ENCODE measurements around the gene ASPA. TPM values are rescaled to one million over a fixed set of nuclear protein-coding genes. Genes with fewer than 3 reads are reported as not detected.

The ASPA gene
- total and polyA plus RNA-seq, 2 of the 13 experiments (the other 11 are each of a cell fraction or from before 2014, with no cell fraction given): not detected

DNA sequence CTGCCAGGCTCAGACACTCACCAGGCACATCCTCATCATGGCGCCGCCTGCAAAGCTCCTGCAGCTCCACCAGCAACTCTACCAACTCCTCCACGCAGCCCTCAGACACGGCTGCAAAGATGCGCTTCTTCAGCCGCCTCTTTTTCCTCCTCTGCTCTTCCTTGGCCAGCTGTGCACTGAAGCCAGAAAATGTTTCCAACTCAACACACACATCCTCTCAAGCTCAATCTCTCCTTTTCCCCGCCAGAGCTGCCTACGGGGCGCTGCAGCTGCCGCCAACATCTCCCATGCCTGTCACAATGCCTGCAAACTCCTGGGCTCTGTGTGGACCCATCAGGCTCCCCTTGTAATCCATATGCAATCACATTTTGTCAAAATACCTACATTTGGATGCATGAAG lies 67.7 kb downstream of the ASPA start:
- Histone ChIP-seq H3K36me3 (replicated peaks in 1 of 2; ENCODE audit: control insufficient read depth in 1 of 2, insufficient read depth in 2 of 2, low read length in 2 of 2) (no peaks in the 10 kb centered on the region), H3K27me3 (ENCODE audit: control insufficient read depth in 1 of 2, insufficient read depth in 2 of 2, low read length in 2 of 2) (no peaks in the 10 kb centered on the region; a peak in 1 of 5 replicates), H3K9me3 (ENCODE audit: low read length) (no peaks in the 10 kb centered on the region), H2AFZ (ENCODE audit: low read length) (no peak overlapping the region), H3K9ac (ENCODE audit: insufficient read depth, low read depth, low read length) (no peak overlapping the region), H3K4me3 (replicated peaks in 1 of 3; ENCODE audit: insufficient read depth in 1 of 3, low read depth in 2 of 3, low read length in 3 of 3) (no peak overlapping the region), H3K79me2 (ENCODE audit: insufficient read depth, low read length) (no peaks in the 10 kb centered on the region), H3K27ac (ENCODE audit: extremely low read length, insufficient read depth, low read length) (no peak overlapping the region), H4K20me1 (ENCODE audit: insufficient read depth, low read length) (no peaks in the 10 kb centered on the region), H3K4me1 (ENCODE audit: insufficient read depth, low read length) (peaks cover 47% of the 10 kb centered on the region), H3K4me2 (ENCODE audit: low read depth, low read length) (no peak overlapping the region)
- DNase-seq (ENCODE audit: low spot score) (no peak), FAIRE-seq (no peak), ATAC-seq (no peak)
- intact Hi-C loops (cut with micrococcal nuclease; ENCODE audit: unreplicated experiment): no loop called here
- in situ Hi-C loops (cut with HindIII; ENCODE audit: extremely low pct_ligation_motif_present, low pct_unique_long_range_greater_than_20kb): no loop called here
- POLR2A ChIA-PET: no interaction called here
- 76% methylated on average over 10 of the region's 10 CpGs for WGBS (ENCODE audit: low lambda C conversion rate)
- no TSS peak for BruUV-seq (replicated peaks)
- CTCF ChIA-PET (ENCODE audit: low intra/inter-chr PET ratio, low total read pairs): no interaction called here
- TF ChIP-seq ZNF30 (CRISPR knock-in tag; IDR thresholded peaks at IDR 0.05) (no peak), ZNF263 (CRISPR knock-in tag; IDR thresholded peaks at IDR 0.05) (no peak), ATF7 (IDR thresholded peaks at IDR 0.05) (no peak), ATF7 (CRISPR knock-in tag; IDR thresholded peaks at IDR 0.05) (no peak), PREB (CRISPR knock-in tag; IDR thresholded peaks at IDR 0.05) (no peak), ZNF121 (CRISPR knock-in tag; IDR thresholded peaks at IDR 0.05) (no peak), MXD4 (CRISPR knock-in tag; IDR thresholded peaks at IDR 0.05) (no peak), ZNF570 (CRISPR knock-in tag; IDR thresholded peaks at IDR 0.05; ENCODE audit: borderline replicate concordance) (no peak), NONO (IDR thresholded peaks at IDR 0.05) (no peak), NONO (CRISPR knock-in tag; conservative IDR thresholded peaks at IDR 0.05) (no peak), SNAPC5 (CRISPR knock-in tag; IDR thresholded peaks at IDR 0.05; ENCODE audit: borderline replicate concordance) (no peak), ARNT2 (CRISPR knock-in tag; IDR thresholded peaks at IDR 0.05; ENCODE audit: low read depth) (no peak), ZNF17 (CRISPR knock-in tag; IDR thresholded peaks at IDR 0.05) (no peak), ZNF143 (CRISPR knock-in tag; IDR thresholded peaks at IDR 0.05) (no peak), ZBTB40 (IDR thresholded peaks at IDR 0.05) (no peak), ZBTB40 (CRISPR knock-in tag; IDR thresholded peaks at IDR 0.05) (no peak), TBP (CRISPR knock-in tag; IDR thresholded peaks at IDR 0.05) (no peak), ISL2 (CRISPR knock-in tag; IDR thresholded peaks at IDR 0.05) (no peak)
